Endothelial cell of umbilical vein (primary cell): ENCODE results near the gene RNASE8. TPM values are rescaled to one million over a fixed set of nuclear protein-coding genes. Genes with fewer than 3 reads are reported as not detected.

Experiments
- BruUV-seq: library from RNA; stranded (reverse); fragments of 400-500 nt; replicated peaks from 2 replicates; lab custom pipeline; 2021; lab: Mats Ljungman, UMichigan
- CTCF ChIA-PET: fragments of 300-600, 350-600 bp; sonication (Branson Sonifier 250); formaldehyde crosslinking; loops from one replicate; lab custom pipeline; 2021; ENCODE audit warnings: antibody characterized with exemption, inconsistent platforms; lab: Charles Lee
- POLR2A ChIA-PET: fragments of 300-600, 350-600 bp; sonication (Branson Sonifier 250); formaldehyde crosslinking; loops from one replicate; lab custom pipeline; 2021; ENCODE audit warnings: antibody characterized with exemption, inconsistent platforms; lab: Charles Lee
- DNase-seq: peaks from one replicate; pipeline ENCODE4 v3.0.0-alpha.2; 2011; ENCODE audit warnings: low read depth, low spot score
- FAIRE-seq: peaks from 2 replicates; lab custom pipeline; 2011; peaks lifted over from hg19 to GRCh38; lab: Jason Lieb, UNC
- H2AFZ ChIP-seq: 2 replicates; pipeline ENCODE4 v1.6.0; 2012; ENCODE audit warnings: low read depth, low read length, control low read depth, inconsistent platforms
- H3K27ac ChIP-seq: 2 replicates; pipeline ENCODE4 v1.5.1; 2011; ENCODE audit warnings: low read depth, mild to moderate bottlenecking, control low read depth, low read length, moderate library complexity; ENCODE audit not compliant: insufficient read depth
- H3K27me3 ChIP-seq, 2 experiments: 2 replicates each; pipeline versions ENCODE4 v1.6.0 to v1.6.1; 2011; ENCODE audit warnings: low read length in 2 of 2, mixed read lengths in 1 of 2; ENCODE audit not compliant: control insufficient read depth in 2 of 2, insufficient read depth in 2 of 2
- H3K36me3 ChIP-seq, 2 experiments: 2 replicates in 1 of 2; 3 replicates in 1 of 2; pipeline ENCODE4 v1.5.1; 2011; ENCODE audit warnings: low read length in 2 of 2, mild to moderate bottlenecking in 1 of 2, moderate library complexity in 1 of 2; ENCODE audit not compliant: control insufficient read depth in 2 of 2, insufficient read depth in 2 of 2; ENCODE audit errors: extremely low read depth in 1 of 2
- H3K4me1 ChIP-seq: 3 replicates; pipeline ENCODE4 v1.5.1; 2011; ENCODE audit warnings: mild to moderate bottlenecking, low read length; ENCODE audit not compliant: control insufficient read depth, insufficient read depth; ENCODE audit errors: extremely low read depth
- H3K4me2 ChIP-seq: 2 replicates; pipeline ENCODE4 v1.6.1; 2011; ENCODE audit warnings: low read length, control low read depth, mixed read lengths; ENCODE audit not compliant: insufficient read depth
- H3K4me3 ChIP-seq, 3 experiments: fragments of 200-600 bp in 1 of 3; sonication (generic), shearing (Covaris generic) in 1 of 3; replicated peaks in 1 of 3; 2 replicates each; pipeline ENCODE4 v1.5.1; 2011 to 2016; ENCODE audit warnings: control low read depth in 3 of 3, low read length in 3 of 3, mild to moderate bottlenecking in 2 of 3, inconsistent platforms in 1 of 3, low read depth in 1 of 3, moderate library complexity in 1 of 3; ENCODE audit not compliant: insufficient read depth in 1 of 3
- H3K79me2 ChIP-seq: 2 replicates; pipeline ENCODE4 v1.6.0; 2012; ENCODE audit warnings: low read length, inconsistent platforms; ENCODE audit not compliant: control insufficient read depth, insufficient read depth
- H3K9ac ChIP-seq: replicated peaks from 2 replicates; pipeline ENCODE3; 2011; ENCODE audit warnings: low read length, control low read depth; ENCODE audit not compliant: insufficient read depth; ENCODE audit errors: extremely low read depth
- H3K9me1 ChIP-seq: replicated peaks from 3 replicates; pipeline ENCODE4 v1.6.0; 2011; ENCODE audit warnings: mild to moderate bottlenecking, low read length; ENCODE audit not compliant: control insufficient read depth, insufficient read depth; ENCODE audit errors: extremely low read depth
- H3K9me3 ChIP-seq: replicated peaks from 2 replicates; pipeline ENCODE4 v1.5.1; 2012; ENCODE audit warnings: low read length, inconsistent platforms; ENCODE audit not compliant: control insufficient read depth, insufficient read depth
- H4K20me1 ChIP-seq: replicated peaks from 2 replicates; pipeline ENCODE3; 2011; ENCODE audit warnings: mild to moderate bottlenecking, low read length; ENCODE audit not compliant: control insufficient read depth, insufficient read depth; ENCODE audit errors: extremely low read depth
- EZH2 ChIP-seq: IDR thresholded peaks from 2 replicates; pipeline ENCODE4 v1.6.1; 2012; ENCODE audit warnings: borderline replicate concordance, low read depth, mild to moderate bottlenecking, moderate library complexity, low read length, inconsistent platforms; ENCODE audit not compliant: severe bottlenecking
- FOS ChIP-seq: IDR thresholded peaks from 2 replicates; pipeline ENCODE4 v1.6.1; 2011; ENCODE audit warnings: mild to moderate bottlenecking, low read length, moderate library complexity, borderline replicate concordance; ENCODE audit not compliant: insufficient read depth
- GATA2 ChIP-seq: IDR thresholded peaks from 2 replicates; pipeline ENCODE4 v1.7.0; 2011; ENCODE audit warnings: low read depth, mild to moderate bottlenecking, moderate library complexity, mixed read lengths, low read length; ENCODE audit not compliant: insufficient read length, insufficient read depth
- JUN ChIP-seq: IDR thresholded peaks from 2 replicates; pipeline ENCODE4 v1.6.1; 2011; ENCODE audit warnings: borderline replicate concordance, low read depth; ENCODE audit not compliant: insufficient read length, insufficient read depth
- MYC ChIP-seq: IDR thresholded peaks from one replicate; pipeline ENCODE4 v1.6.1; 2011; ENCODE audit warnings: mild to moderate bottlenecking, low read depth, low read length
- POLR2A ChIP-seq: IDR thresholded peaks from 2 replicates; pipeline ENCODE4 v1.6.1; 2012; ENCODE audit warnings: low read depth, mild to moderate bottlenecking, control low read depth, low read length
- POLR2AphosphoS5 ChIP-seq: IDR thresholded peaks from 2 replicates; pipeline ENCODE4 v1.6.1; 2012; ENCODE audit warnings: low read depth, mild to moderate bottlenecking, control low read depth, low read length, moderate library complexity; ENCODE audit not compliant: insufficient read depth
- dilution Hi-C: fragments of 300-500 bp; cut with MboI; formaldehyde crosslinking; loops from one replicate; pipeline ENCODE4 v1.15.0; 2019; ENCODE audit warnings: low sequenced_read_pairs; ENCODE audit not compliant: extremely low pct_ligation_motif_present
- intact Hi-C: fragments of 100-400 bp; cut with micrococcal nuclease; formaldehyde crosslinking; loops from one replicate; pipeline ENCODE4 v1.10.0; 2022
- polyA plus RNA-seq, 4 experiments: library from polyadenylated mRNA; depleted of rRNA in 3 of 4; stranded (reverse) in 3 of 4; unstranded in 1 of 4; fragments of >200 nt; gene quantifications; 2 replicates each; pipeline versions ENCODE4 v1.2.1 to v1.2.3, GENCODE V29; 2011 to 2012; ENCODE audit warnings: missing spikeins in 1 of 4
- total RNA-seq: library from RNA; stranded (reverse); gene quantifications from 2 replicates; pipeline ENCODE4 v1.2.3, GENCODE V29; 2021
- TF ChIP-seq, protein P1 (sequence below), 2 donors: IDR thresholded peaks; 1 replicate in 1 of 2; 2 replicates in 1 of 2; pipeline ENCODE4 v1.5.1; 2011; ENCODE audit warnings: low read length in 2 of 2, mild to moderate bottlenecking in 2 of 2, moderate library complexity in 2 of 2, control low read depth in 1 of 2, inconsistent platforms in 1 of 2, low read depth in 1 of 2; ENCODE audit not compliant: insufficient read depth in 1 of 2; ENCODE audit errors: extremely low read depth in 1 of 2
- TF ChIP-seq, protein P2 (sequence below): IDR thresholded peaks from 2 replicates; pipeline ENCODE4 v1.6.1; 2011; ENCODE audit not compliant: insufficient read depth, insufficient read length

Gene RNASE8
- total and polyA plus RNA-seq, 2 donors (not counting 3 experiments of a cell fraction or from before 2014, with no cell fraction given), result not detected

DNA sequence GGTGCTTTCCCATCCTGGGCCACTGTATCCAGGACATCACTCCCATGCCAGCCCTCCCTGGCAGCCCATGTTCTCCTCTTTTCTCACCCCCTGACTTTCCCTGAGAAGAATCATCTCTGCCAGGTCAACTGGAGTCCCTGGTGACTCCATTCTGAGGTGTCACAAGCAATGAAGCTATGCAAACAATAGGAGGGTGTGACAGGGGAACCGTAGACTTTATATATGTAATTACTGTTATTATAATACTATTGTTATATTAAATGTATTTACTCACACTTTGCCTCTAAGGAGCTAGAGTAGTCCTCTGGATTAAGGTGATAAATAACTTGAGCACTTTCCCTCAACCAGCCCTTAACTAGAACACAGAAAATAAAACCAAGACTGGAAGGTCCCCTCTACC is 31.6 kb downstream of the RNASE8 start:
- BruUV-seq, result no TSS peak
- H3K9ac ChIP-seq, result no peak overlapping the region
- H3K79me2 ChIP-seq, result no peaks in the 10 kb centered on the region
- DNase-seq, result no peak
- H3K4me3 ChIP-seq, result no peak overlapping the region
- POLR2A ChIA-PET, result no interaction called here
- no peaks in the 10 kb centered on the region for H3K9me3 ChIP-seq
- H4K20me1 ChIP-seq, result no peaks in the 10 kb centered on the region
- no peak overlapping the region for H2AFZ ChIP-seq
- H3K27me3 ChIP-seq, result no peaks in the 10 kb centered on the region
- H3K36me3 ChIP-seq, result peaks cover 0 to 3% of the 10 kb centered on the region in 2 experiments
- no peak overlapping the region for H3K4me2 ChIP-seq
- no peak for FAIRE-seq
- CTCF ChIA-PET, result interaction anchor here (0.9 to 5.8 kb wide), 8 partner anchors 10 to 75 kb away, joined by 3 to 60 read pairs (median 12); partner anchors contain the start of gene ARHGEF40
- intact Hi-C loops (no loop called here), dilution Hi-C loops (no loop called here)
- no peaks in the 10 kb centered on the region for H3K4me1 ChIP-seq
- TF ChIP-seq, protein P1, sequence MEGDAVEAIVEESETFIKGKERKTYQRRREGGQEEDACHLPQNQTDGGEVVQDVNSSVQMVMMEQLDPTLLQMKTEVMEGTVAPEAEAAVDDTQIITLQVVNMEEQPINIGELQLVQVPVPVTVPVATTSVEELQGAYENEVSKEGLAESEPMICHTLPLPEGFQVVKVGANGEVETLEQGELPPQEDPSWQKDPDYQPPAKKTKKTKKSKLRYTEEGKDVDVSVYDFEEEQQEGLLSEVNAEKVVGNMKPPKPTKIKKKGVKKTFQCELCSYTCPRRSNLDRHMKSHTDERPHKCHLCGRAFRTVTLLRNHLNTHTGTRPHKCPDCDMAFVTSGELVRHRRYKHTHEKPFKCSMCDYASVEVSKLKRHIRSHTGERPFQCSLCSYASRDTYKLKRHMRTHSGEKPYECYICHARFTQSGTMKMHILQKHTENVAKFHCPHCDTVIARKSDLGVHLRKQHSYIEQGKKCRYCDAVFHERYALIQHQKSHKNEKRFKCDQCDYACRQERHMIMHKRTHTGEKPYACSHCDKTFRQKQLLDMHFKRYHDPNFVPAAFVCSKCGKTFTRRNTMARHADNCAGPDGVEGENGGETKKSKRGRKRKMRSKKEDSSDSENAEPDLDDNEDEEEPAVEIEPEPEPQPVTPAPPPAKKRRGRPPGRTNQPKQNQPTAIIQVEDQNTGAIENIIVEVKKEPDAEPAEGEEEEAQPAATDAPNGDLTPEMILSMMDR (IDR thresholded peaks at IDR 0.05; ENCODE audit: extremely low read depth in 1 of 2, insufficient read depth in 1 of 2, low read depth in 1 of 2, low read length in 2 of 2), result no peak
- TF ChIP-seq GATA2 (no peak), JUN (no peak), MYC (no peak), POLR2AphosphoS5 (no peak), EZH2 (no peak), POLR2A (no peak), FOS (no peak)
- TF ChIP-seq, protein P2, sequence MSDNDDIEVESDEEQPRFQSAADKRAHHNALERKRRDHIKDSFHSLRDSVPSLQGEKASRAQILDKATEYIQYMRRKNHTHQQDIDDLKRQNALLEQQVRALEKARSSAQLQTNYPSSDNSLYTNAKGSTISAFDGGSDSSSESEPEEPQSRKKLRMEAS, result no peak
- H3K9me1 ChIP-seq, result no peaks in the 10 kb centered on the region
- no peak overlapping the region for H3K27ac ChIP-seq
